Measurements from ENCODE around the gene BTBD9.

- TF ChIP-seq ZNF274 (IDR thresholded peaks at IDR 0.05; ENCODE audit: low read depth, low read length) = no peak
- no peak for TF ChIP-seq SUZ12 (IDR thresholded peaks at IDR 0.05; ENCODE audit: extremely low read depth, insufficient read depth, insufficient read length)
Observed at GRCh38 chr6:38524436-38525145, 115.1 kb downstream of the BTBD9 start.

All from NT2/D1 (cell line).